A673 (cell line): ENCODE results near the gene GALNT2. TPM values are rescaled to one million over a fixed set of nuclear protein-coding genes. Genes with fewer than 3 reads are reported as not detected.

ENCODE experiments used
- BruUV-seq: library from RNA; stranded (reverse); fragments of 400-500 nt; replicated peaks from 2 replicates; lab custom pipeline; 2021; lab: Mats Ljungman, UMichigan
- CTCF ChIA-PET: fragments of 300-600 bp; sonication (Branson Sonifier 250); formaldehyde crosslinking; loops from one replicate; lab custom pipeline; 2022; ENCODE audit warnings: antibody characterized with exemption; lab: Charles Lee
- POLR2A ChIA-PET: fragments of 300-600 bp; sonication (Branson Sonifier 250); formaldehyde crosslinking; loops from one replicate; lab custom pipeline; 2022; ENCODE audit warnings: antibody characterized with exemption; ENCODE audit not compliant: low non-redundant PET; lab: Charles Lee
- DNase-seq: peaks from one replicate; pipeline ENCODE4 v3.0.0-alpha.2; 2015; ENCODE audit warnings: low spot score
- H3K27ac ChIP-seq: fragments of 200-600 bp; sonication (generic); 2 replicates; pipeline ENCODE4 v1.5.1; 2016; ENCODE audit warnings: mixed run types, low read depth, mild to moderate bottlenecking, mixed read lengths, antibody characterized with exemption, low read length; ENCODE audit not compliant: poor library complexity, severe bottlenecking
- H3K27me3 ChIP-seq: fragments of 200-600 bp; sonication (generic); replicated peaks from 2 replicates; pipeline ENCODE4 v1.6.1; 2017; ENCODE audit warnings: mixed run types, low read depth, mild to moderate bottlenecking, mixed read lengths, antibody characterized with exemption, low read length; ENCODE audit not compliant: insufficient read depth, poor library complexity
- H3K36me3 ChIP-seq: fragments of 200-600 bp; sonication (generic); 2 replicates; pipeline ENCODE4 v1.6.1; 2016; ENCODE audit warnings: mixed run types, mild to moderate bottlenecking, mixed read lengths, antibody characterized with exemption, low read length; ENCODE audit not compliant: insufficient read depth, poor library complexity, severe bottlenecking
- H3K4me1 ChIP-seq: fragments of 200-600 bp; sonication (generic); 2 replicates; pipeline ENCODE4 v1.6.1; 2017; ENCODE audit warnings: mixed run types, mild to moderate bottlenecking, mixed read lengths, antibody characterized with exemption, low read length; ENCODE audit not compliant: insufficient read depth, poor library complexity, severe bottlenecking
- H3K4me3 ChIP-seq: fragments of 200-600 bp; sonication (generic); 2 replicates; pipeline ENCODE4 v1.5.1; 2016; ENCODE audit warnings: low read depth, mixed run types, mild to moderate bottlenecking, mixed read lengths, low read length; ENCODE audit not compliant: poor library complexity, severe bottlenecking
- H3K9me3 ChIP-seq: fragments of 200-600 bp; sonication (generic); 2 replicates; pipeline ENCODE4 v1.6.1; 2016; ENCODE audit warnings: mixed run types, low read depth, mild to moderate bottlenecking, mixed read lengths, antibody characterized with exemption, low read length; ENCODE audit not compliant: poor library complexity, severe bottlenecking
- EZH2 ChIP-seq: fragments of 200-600 bp; sonication (generic); IDR thresholded peaks from 2 replicates; pipeline ENCODE4 v1.6.1; 2017; ENCODE audit warnings: borderline replicate concordance, low read depth, mild to moderate bottlenecking, mixed read lengths, antibody characterized with exemption, low read length; ENCODE audit not compliant: poor library complexity, severe bottlenecking
- intact Hi-C: fragments of 100-400 bp; cut with micrococcal nuclease; formaldehyde crosslinking; loops from one replicate; pipeline ENCODE4 v1.10.0; 2022; ENCODE audit not compliant: unreplicated experiment
- total RNA-seq: library from RNA; stranded (reverse); gene quantifications from 2 replicates; pipeline ENCODE4 v1.2.3, GENCODE V29; 2021
- TF ChIP-seq, protein P1 (sequence below): fragments of 300-800, 200-600 bp; sonication (generic); conservative IDR thresholded peaks from 2 replicates; pipeline ENCODE4 v1.5.1; 2017; ENCODE audit warnings: low read depth, mild to moderate bottlenecking, antibody characterized with exemption, low read length, moderate library complexity, mixed read lengths

Gene GALNT2
- total RNA-seq, 1 experiment from 2014 or later = 94.6 TPM

DNA sequence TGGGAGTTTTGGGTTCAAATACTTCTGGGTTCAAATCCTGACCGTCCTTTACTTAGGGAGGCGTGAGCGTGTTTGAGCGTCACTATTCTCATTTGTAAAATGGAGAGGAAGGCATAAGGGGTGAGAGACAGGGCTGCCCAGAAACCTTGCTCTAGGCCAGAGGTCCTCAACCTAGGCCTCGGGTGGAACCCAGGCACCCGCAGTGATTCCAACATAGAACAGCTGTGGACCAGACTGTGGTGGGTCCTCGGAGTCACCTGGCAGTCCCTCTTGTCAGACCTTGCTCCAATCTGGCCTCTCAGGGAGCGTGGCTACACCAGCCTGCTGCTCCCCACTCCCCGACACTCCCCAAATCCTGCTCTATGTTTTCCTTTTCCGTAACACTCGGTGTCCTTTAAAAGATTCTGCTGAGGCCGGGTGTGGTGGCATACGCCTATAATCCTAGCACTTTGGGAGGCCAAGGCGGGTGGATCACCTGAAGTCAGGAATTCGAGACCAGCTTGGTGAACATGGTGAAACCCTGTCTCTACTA lies 242.7 kb downstream of the GALNT2 start:
- Histone ChIP-seq H3K4me3 (no peak overlapping the region), H3K27ac (no peak overlapping the region), H3K27me3 (no peaks in the 10 kb centered on the region), H3K9me3 (no peaks in the 10 kb centered on the region), H3K4me1 (peaks cover 16% of the 10 kb centered on the region), H3K36me3 (no peaks in the 10 kb centered on the region)
- DNase-seq = no peak
- ChIA-PET POLR2A (no interaction called here), CTCF (interaction anchor here (0.5 to 1.3 kb wide), 2 partner anchors 649 to 783 kb away, joined by 3 to 4 read pairs; no protein-coding TSS in a partner anchor)
- intact Hi-C loops = loop anchor here (1.0 to 5.0 kb wide), 5 partner anchors 597 to 1637 kb away; partner anchors contain the start of gene NUP133
- BruUV-seq = no TSS peak
- no peak for TF ChIP-seq EZH2
- TF ChIP-seq, protein P1, sequence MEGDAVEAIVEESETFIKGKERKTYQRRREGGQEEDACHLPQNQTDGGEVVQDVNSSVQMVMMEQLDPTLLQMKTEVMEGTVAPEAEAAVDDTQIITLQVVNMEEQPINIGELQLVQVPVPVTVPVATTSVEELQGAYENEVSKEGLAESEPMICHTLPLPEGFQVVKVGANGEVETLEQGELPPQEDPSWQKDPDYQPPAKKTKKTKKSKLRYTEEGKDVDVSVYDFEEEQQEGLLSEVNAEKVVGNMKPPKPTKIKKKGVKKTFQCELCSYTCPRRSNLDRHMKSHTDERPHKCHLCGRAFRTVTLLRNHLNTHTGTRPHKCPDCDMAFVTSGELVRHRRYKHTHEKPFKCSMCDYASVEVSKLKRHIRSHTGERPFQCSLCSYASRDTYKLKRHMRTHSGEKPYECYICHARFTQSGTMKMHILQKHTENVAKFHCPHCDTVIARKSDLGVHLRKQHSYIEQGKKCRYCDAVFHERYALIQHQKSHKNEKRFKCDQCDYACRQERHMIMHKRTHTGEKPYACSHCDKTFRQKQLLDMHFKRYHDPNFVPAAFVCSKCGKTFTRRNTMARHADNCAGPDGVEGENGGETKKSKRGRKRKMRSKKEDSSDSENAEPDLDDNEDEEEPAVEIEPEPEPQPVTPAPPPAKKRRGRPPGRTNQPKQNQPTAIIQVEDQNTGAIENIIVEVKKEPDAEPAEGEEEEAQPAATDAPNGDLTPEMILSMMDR = no peak

DNA sequence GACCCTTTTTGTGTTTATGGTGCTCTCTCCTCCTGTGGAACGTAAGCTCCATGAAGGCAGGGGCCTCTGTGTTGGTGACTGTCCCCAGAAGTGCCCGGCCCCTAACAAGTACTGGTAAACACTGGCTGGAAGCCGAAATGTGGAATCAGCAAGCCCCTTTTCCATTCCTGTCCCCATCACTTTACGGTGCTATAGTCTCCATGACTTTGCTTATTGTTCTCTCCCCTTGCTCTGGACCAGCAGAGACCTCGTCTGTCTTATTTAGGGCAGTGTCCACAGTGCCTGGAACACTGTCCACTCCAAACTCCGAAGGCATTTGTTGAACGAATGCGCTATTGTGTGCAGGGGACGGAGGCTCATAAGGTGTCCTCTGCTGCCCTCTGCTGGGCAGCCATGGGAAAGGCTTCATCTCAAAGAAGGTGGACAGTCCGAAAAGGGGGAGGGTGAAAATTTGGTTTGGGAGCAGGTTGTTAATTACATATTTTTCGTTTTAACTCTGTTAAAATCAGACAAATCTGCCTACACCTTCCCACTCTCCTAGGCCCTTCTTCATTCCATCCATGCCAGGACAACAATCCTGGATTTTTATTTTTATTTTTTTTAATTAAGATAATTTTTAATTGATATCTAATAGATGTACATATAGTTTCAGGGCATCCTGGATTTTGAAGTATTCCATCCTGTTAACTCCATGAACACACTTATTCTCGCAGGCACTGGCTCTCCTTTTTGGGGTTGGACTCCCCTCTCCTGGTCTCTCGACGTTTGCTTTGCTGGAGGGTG lies 243.5 kb downstream of the GALNT2 start:
- ChIA-PET POLR2A (no interaction called here), CTCF (interaction anchor here (0.5 to 1.3 kb wide), 2 partner anchors 650 to 784 kb away, joined by 3 to 4 read pairs; no protein-coding TSS in a partner anchor)
- H3K4me3 ChIP-seq = no peak overlapping the region
- BruUV-seq = no TSS peak
- H3K9me3 ChIP-seq = no peaks in the 10 kb centered on the region
- H3K27me3 ChIP-seq = no peaks in the 10 kb centered on the region
- no peak for TF ChIP-seq EZH2
- TF ChIP-seq, protein P1 = peak; percentile 97
- DNase-seq = peak; percentile 81
- intact Hi-C loops = loop anchor here (1.0 to 5.0 kb wide), 3 partner anchors 598 to 1053 kb away; no protein-coding TSS in a partner anchor
- no peaks in the 10 kb centered on the region for H3K36me3 ChIP-seq
- H3K4me1 ChIP-seq = peaks cover 16% of the 10 kb centered on the region
- no peak overlapping the region for H3K27ac ChIP-seq

DNA sequence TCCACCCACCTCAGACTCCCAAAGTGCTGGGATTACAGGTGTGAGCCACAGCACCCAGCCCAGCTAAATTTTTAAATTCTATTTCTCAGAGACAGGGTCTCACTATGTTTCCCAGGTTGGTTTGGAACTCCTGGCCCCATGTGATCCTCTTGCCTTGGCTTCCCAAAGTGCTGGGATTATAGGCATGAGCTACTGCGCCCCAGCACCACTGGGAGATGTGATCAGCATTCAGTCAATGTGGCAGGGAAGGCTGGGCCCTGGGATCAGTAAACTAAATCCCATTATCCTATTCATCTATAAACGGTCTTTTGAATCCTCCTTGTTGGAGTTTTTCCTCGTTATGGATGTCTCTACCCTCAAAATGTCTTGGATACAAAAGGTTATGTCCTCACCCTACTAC lies 245.6 kb downstream of the GALNT2 start:
- no peak overlapping the region for H3K27ac ChIP-seq
- ChIA-PET CTCF (no interaction called here), POLR2A (no interaction called here)
- no peak for TF ChIP-seq EZH2
- TF ChIP-seq, protein P1 = no peak
- no peaks in the 10 kb centered on the region for H3K36me3 ChIP-seq
- intact Hi-C loops = loop anchor here (5.0 kb wide), 2 partner anchors 600 to 1055 kb away; no protein-coding TSS in a partner anchor
- no peak for DNase-seq
- no peaks in the 10 kb centered on the region for H3K9me3 ChIP-seq
- H3K4me1 ChIP-seq = no peaks in the 10 kb centered on the region
- no TSS peak for BruUV-seq
- no peaks in the 10 kb centered on the region for H3K27me3 ChIP-seq
- no peak overlapping the region for H3K4me3 ChIP-seq
